ENCODE measurements around the gene PNLIPRP2.

GRCh38 chr10:116602648-116603400 is 17.9 kb upstream of the PNLIPRP2 start:
- TF ChIP-seq CTCF (tag by site-specific recombination; IDR thresholded peaks at IDR 0.05) (no peak), ZBTB17 (tag by site-specific recombination; IDR thresholded peaks at IDR 0.05) (no peak), ZNF704 (tag by site-specific recombination; IDR thresholded peaks at IDR 0.05) (no peak)
- TF ChIP-seq, protein P1, sequence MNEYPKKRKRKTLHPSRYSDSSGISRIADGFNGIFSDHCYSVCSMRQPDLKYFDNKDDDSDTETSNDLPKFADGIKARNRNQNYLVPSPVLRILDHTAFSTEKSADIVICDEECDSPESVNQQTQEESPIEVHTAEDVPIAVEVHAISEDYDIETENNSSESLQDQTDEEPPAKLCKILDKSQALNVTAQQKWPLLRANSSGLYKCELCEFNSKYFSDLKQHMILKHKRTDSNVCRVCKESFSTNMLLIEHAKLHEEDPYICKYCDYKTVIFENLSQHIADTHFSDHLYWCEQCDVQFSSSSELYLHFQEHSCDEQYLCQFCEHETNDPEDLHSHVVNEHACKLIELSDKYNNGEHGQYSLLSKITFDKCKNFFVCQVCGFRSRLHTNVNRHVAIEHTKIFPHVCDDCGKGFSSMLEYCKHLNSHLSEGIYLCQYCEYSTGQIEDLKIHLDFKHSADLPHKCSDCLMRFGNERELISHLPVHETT (tag by site-specific recombination; IDR thresholded peaks at IDR 0.05), result no peak

All from HEK293 (cell line).